Endothelial cell (in vitro differentiated cells): Measurements from ENCODE around the gene MYO7A. TPM values are rescaled to one million over a fixed set of nuclear protein-coding genes. Genes with fewer than 3 reads are reported as not detected.
"Not testable (repeated sequence)": the region's sequence is repeated elsewhere in the genome, so short reads cannot be mapped to it uniquely, and the experiment has no call there.

Experiments
- DNase-seq: peaks from one replicate; pipeline ENCODE4 v3.0.0; 2021; ENCODE audit warnings: low spot score
- H3K27ac Mint-ChIP-seq: one replicate; pipeline ENCODE4 v1.8.0; 2021; ENCODE audit warnings: mixed read lengths, inconsistent platforms; ENCODE audit not compliant: unreplicated experiment
- H3K27me3 Mint-ChIP-seq: one replicate; pipeline ENCODE4 v1.8.0; 2021; ENCODE audit warnings: mild to moderate bottlenecking, moderate library complexity, mixed read lengths, inconsistent platforms; ENCODE audit not compliant: unreplicated experiment
- H3K36me3 Mint-ChIP-seq: one replicate; pipeline ENCODE4 v1.8.0; 2021; ENCODE audit warnings: mild to moderate bottlenecking, low read depth, mixed read lengths, inconsistent platforms; ENCODE audit not compliant: unreplicated experiment
- H3K4me1 Mint-ChIP-seq: one replicate; pipeline ENCODE4 v1.8.0; 2021; ENCODE audit warnings: mild to moderate bottlenecking, mixed read lengths, inconsistent platforms; ENCODE audit not compliant: unreplicated experiment
- H3K4me3 Mint-ChIP-seq: one replicate; pipeline ENCODE4 v1.8.0; 2021; ENCODE audit warnings: mild to moderate bottlenecking, mixed read lengths, inconsistent platforms; ENCODE audit not compliant: unreplicated experiment
- H3K9me3 Mint-ChIP-seq: one replicate; pipeline ENCODE4 v1.8.0; 2021; ENCODE audit warnings: mixed read lengths, inconsistent platforms; ENCODE audit not compliant: unreplicated experiment
- CTCF ChIP-seq: fragments of 200-600 bp; sonication (generic); IDR thresholded peaks from one replicate; pipeline ENCODE4 v1.5.0; 2021; ENCODE audit warnings: antibody characterized with exemption; ENCODE audit not compliant: unreplicated experiment
- total RNA-seq: library from RNA; stranded (reverse); fragmentation: NEBNext Ultra II Directional; extraction: Animal tissue kit (Norgen Biotek cat#: 25700); gene quantifications from one replicate; pipeline ENCODE4 v1.2.1, GENCODE V29; 2021; ENCODE audit not compliant: unreplicated experiment

MYO7A gene
- total RNA-seq, 1 donor from 2014 or later, result 18.3 TPM

- no peaks in the 10 kb centered on the region for H3K4me1 Mint-ChIP-seq
- H3K27ac Mint-ChIP-seq, result no peak overlapping the region
- H3K36me3 Mint-ChIP-seq, result peaks cover 3% of the 10 kb centered on the region
- H3K9me3 Mint-ChIP-seq, result no peaks in the 10 kb centered on the region
- peaks cover 8% of the 10 kb centered on the region for H3K27me3 Mint-ChIP-seq
- TF ChIP-seq CTCF, result no peak
- H3K4me3 Mint-ChIP-seq, result peak overlapping the region; percentile 59
- no peak for DNase-seq
Measured at GRCh38 chr11:77095551-77096490, 32.2 kb upstream of the MYO7A start.

GRCh38 chr11:77096591-77097019 lies 31.4 kb upstream of the MYO7A start:
- Mint-ChIP-seq H3K4me1 (no peaks in the 10 kb centered on the region), H3K27ac (no peak overlapping the region), H3K27me3 (peaks cover 9% of the 10 kb centered on the region), H3K4me3 (peak overlapping the region; percentile 59), H3K9me3 (no peaks in the 10 kb centered on the region), H3K36me3 (peaks cover 3% of the 10 kb centered on the region)
- no peak for DNase-seq
- no peak for TF ChIP-seq CTCF

GRCh38 chr11:77097180-77097579 lies 30.9 kb upstream of the MYO7A start:
- H3K9me3 Mint-ChIP-seq, H3K27me3 Mint-ChIP-seq, DNase-seq, H3K4me1 Mint-ChIP-seq, H3K4me3 Mint-ChIP-seq, H3K36me3 Mint-ChIP-seq, H3K27ac Mint-ChIP-seq: not testable (repeated sequence)

GRCh38 chr11:77100166-77101042 lies 27.6 kb upstream of the MYO7A start:
- peaks cover 18% of the 10 kb centered on the region for H3K27me3 Mint-ChIP-seq
- H3K4me3 Mint-ChIP-seq, result no peak overlapping the region
- DNase-seq, result no peak
- H3K36me3 Mint-ChIP-seq, result peaks cover 13% of the 10 kb centered on the region
- no peak overlapping the region for H3K27ac Mint-ChIP-seq
- TF ChIP-seq CTCF, result no peak
- H3K4me1 Mint-ChIP-seq, result no peaks in the 10 kb centered on the region
- H3K9me3 Mint-ChIP-seq, result no peaks in the 10 kb centered on the region

GRCh38 chr11:77101043-77101537 lies 27.0 kb upstream of the MYO7A start:
- H3K9me3 Mint-ChIP-seq, result no peaks in the 10 kb centered on the region
- no peak overlapping the region for H3K27ac Mint-ChIP-seq
- H3K36me3 Mint-ChIP-seq, result peaks cover 11% of the 10 kb centered on the region
- DNase-seq, result no peak
- TF ChIP-seq CTCF, result peak; percentile 53
- no peak overlapping the region for H3K4me3 Mint-ChIP-seq
- H3K27me3 Mint-ChIP-seq, result peaks cover 18% of the 10 kb centered on the region
- H3K4me1 Mint-ChIP-seq, result no peaks in the 10 kb centered on the region
